Measurements from ENCODE around the gene PPP6R3.
"Not testable (repeated sequence)": the region's sequence is repeated elsewhere in the genome, so short reads cannot be mapped to it uniquely, and the experiment has no call there.

The PPP6R3 gene

GRCh38 chr11:68610452-68611116, 150.0 kb downstream of the PPP6R3 start:
- no peak for DNase-seq (ENCODE audit: low read depth)

GRCh38 chr11:68615657-68616056, 155.1 kb downstream of the PPP6R3 start:
- DNase-seq (ENCODE audit: low read depth), result no peak

- no peak for DNase-seq (ENCODE audit: low read depth)
Measured at GRCh38 chr11:68617925-68618809, 157.6 kb downstream of the PPP6R3 start.

- no peak for DNase-seq (ENCODE audit: low read depth)
Measured at GRCh38 chr11:68621826-68622225, 161.3 kb downstream of the PPP6R3 start.

- DNase-seq (ENCODE audit: low read depth), result not testable (repeated sequence)
Measured at GRCh38 chr11:68623706-68624105, 163.2 kb downstream of the PPP6R3 start.

GRCh38 chr11:68625069-68625468, 164.5 kb downstream of the PPP6R3 start:
- DNase-seq (ENCODE audit: low read depth), result not testable (repeated sequence)

- DNase-seq (ENCODE audit: low read depth), result not testable (repeated sequence)
Measured at GRCh38 chr11:68626236-68626635, 165.7 kb downstream of the PPP6R3 start.

- DNase-seq (ENCODE audit: low read depth), result not testable (repeated sequence)
Measured at GRCh38 chr11:68628837-68629236, 168.3 kb downstream of the PPP6R3 start.

- not testable (repeated sequence) for DNase-seq (ENCODE audit: low read depth)
Measured at GRCh38 chr11:68632375-68632774, 171.8 kb downstream of the PPP6R3 start.

- DNase-seq (ENCODE audit: low read depth), result peak; percentile 24
Measured at GRCh38 chr11:68632802-68633201, 172.2 kb downstream of the PPP6R3 start.

- not testable (repeated sequence) for DNase-seq (ENCODE audit: low read depth)
Measured at GRCh38 chr11:68634606-68635005, 174.1 kb downstream of the PPP6R3 start.

GRCh38 chr11:68635172-68635571, 174.6 kb downstream of the PPP6R3 start:
- DNase-seq (ENCODE audit: low read depth), result not testable (repeated sequence)

GRCh38 chr11:68635883-68636282, 175.3 kb downstream of the PPP6R3 start:
- not testable (repeated sequence) for DNase-seq (ENCODE audit: low read depth)

- DNase-seq (ENCODE audit: low read depth), result not testable (repeated sequence)
Measured at GRCh38 chr11:68639322-68639721, 178.8 kb downstream of the PPP6R3 start.

- DNase-seq (ENCODE audit: low read depth), result no peak
Measured at GRCh38 chr11:68641880-68642279, 181.3 kb downstream of the PPP6R3 start.

- no peak for DNase-seq (ENCODE audit: low read depth)
Measured at GRCh38 chr11:68643585-68643984, 183.0 kb downstream of the PPP6R3 start.

- no peak for DNase-seq (ENCODE audit: low read depth)
Measured at GRCh38 chr11:68646832-68647231, 186.3 kb downstream of the PPP6R3 start.

- no peak for DNase-seq (ENCODE audit: low read depth)
Measured at GRCh38 chr11:68649851-68650555, 189.5 kb downstream of the PPP6R3 start.

- DNase-seq (ENCODE audit: low read depth), result no peak
Measured at GRCh38 chr11:68650801-68651200, 190.2 kb downstream of the PPP6R3 start.

GRCh38 chr11:68651208-68651984, 190.8 kb downstream of the PPP6R3 start:
- no peak for DNase-seq (ENCODE audit: low read depth)

GRCh38 chr11:68651985-68652682, 191.6 kb downstream of the PPP6R3 start:
- no peak for DNase-seq (ENCODE audit: low read depth)

All from activated T-cell treated with anti-CD3 and anti-CD28 coated beads for 48 hours (primary cell).